Fibroblast of gingiva (primary cell): ENCODE measurements around the gene LYPLA2.

Experiments
- DNase-seq: peaks from one replicate; pipeline ENCODE4 v3.0.0-alpha.2; 2011; ENCODE audit warnings: low read depth

LYPLA2 gene

DNA sequence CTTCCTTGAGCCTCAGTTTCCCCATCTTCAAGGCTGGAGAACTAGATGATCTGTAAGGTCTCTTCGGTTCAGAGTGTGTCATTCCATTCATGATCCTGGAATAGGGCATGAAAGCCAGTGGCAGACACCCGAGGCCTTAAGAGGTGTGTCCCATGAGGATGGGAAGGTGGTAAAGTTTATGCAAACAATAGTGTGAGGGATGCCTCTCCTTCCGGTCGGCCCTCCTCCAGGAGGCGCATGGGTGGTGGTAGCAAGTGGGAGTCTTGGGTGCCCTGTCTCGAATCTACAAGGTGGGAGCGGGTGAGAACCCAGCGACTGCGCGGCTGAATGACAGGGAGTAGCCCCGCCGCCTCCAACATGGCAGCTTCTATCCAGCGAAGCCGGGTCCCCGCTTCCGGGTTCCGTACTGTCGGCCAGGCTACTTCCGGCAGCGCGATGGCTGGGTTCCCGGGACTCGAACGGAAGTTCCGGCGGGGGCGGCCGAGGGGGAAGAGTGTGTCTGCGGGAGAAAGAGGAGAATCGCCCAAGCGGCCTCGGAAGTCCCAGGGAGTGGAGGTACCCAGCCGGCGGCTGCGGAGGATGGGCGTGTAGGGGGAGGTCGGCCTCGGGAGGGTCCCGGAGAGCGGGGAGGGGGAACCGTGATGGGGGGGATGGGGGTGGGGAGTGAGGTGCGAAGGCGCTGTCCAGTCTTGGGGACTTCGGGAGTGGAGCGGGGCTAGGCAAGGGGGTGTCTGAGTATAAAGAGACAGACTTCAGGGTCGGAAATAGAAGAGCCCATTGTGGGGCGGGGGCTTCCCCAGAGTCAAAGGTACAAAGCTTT, at the start of gene LYPLA2:
LYPLA2 (plus strand) TSS at position 450 of the 820 bp plus-strand sequence. CDS start 1,538 bp downstream, outside the sequence.
- peak; percentile 88 for DNase-seq

DNA sequence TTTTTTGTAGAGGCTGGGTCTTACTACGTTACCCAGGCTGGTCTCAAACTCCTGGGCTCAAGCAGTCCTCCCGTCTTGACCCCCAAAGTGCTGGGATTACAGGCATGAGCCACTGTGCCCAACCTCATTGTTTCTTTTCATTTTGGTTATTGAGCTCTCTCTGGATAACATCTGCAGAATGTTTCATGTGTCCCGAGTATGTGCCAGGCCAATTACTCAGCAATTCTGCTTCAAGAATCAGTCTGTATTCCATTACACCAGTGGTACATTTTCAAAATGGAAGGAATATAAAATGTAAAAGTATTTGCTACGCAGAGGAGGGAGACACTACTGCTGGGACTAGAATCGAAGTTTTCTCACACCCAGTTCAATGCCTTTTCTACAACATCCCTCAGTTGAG, 49.3 kb upstream of the LYPLA2 start:
- peak; percentile 57 for DNase-seq

DNA sequence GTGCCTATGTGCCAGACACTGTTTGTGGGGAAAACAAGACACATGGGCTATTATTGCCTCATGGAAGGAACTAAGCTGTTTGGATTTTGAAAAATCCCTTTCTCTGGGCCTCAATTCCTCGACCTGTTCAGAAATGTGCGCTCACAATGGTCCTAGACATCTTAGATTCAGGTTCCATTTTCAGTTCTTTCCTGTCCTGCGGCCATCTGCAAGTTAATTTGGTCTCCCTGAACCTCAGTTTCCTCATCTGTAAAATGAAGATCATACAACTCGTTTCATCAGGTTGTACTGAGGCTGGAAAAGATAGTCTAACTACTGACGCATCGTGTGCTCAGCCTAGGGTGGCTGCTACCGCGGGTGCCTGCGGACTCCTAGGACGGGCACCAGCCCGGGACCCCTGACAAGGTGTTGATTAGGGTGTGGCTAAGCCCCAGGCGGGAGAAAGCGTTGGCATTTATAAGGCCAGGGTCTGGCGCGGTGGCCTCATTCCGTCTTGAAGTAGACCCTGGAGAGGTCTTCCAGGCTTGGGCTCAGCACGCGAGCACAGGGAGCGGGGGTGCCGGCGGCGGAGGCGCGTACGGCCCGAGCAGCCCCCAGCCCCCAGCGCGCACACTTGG, 48.2 kb upstream of the LYPLA2 start:
- no peak for DNase-seq

- peak; percentile 64 for DNase-seq
Measured at GRCh38 chr1:23743287-23744152, 47.4 kb upstream of the LYPLA2 start, which contains the start of gene ELOA. Gene ELOA (plus strand): TSS chr1:23743471. CDS start chr1:23743504, 33 bp downstream.

- DNase-seq, result peak; percentile 45
Measured at GRCh38 chr1:23745515-23745914, 45.4 kb upstream of the LYPLA2 start.

DNA sequence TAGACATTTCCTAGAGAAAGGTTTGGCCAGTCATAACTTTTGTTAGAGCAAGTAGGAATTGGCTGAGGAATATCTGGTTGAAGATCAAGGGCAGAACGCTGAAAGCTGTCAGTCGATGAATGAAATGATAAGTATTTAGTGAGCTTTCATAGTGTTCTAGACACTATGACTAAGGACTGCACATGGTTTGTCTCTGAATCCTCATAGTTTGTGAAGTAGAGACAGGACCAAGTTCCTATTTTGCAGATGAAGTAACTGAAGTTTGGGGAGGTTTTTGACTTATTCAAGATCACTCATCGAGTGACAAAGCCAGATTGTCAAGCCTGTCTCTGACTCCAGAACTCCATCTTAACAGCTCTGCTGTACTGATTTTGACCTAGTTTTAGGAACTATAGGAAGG, 42.9 kb upstream of the LYPLA2 start:
- DNase-seq, result no peak

DNA sequence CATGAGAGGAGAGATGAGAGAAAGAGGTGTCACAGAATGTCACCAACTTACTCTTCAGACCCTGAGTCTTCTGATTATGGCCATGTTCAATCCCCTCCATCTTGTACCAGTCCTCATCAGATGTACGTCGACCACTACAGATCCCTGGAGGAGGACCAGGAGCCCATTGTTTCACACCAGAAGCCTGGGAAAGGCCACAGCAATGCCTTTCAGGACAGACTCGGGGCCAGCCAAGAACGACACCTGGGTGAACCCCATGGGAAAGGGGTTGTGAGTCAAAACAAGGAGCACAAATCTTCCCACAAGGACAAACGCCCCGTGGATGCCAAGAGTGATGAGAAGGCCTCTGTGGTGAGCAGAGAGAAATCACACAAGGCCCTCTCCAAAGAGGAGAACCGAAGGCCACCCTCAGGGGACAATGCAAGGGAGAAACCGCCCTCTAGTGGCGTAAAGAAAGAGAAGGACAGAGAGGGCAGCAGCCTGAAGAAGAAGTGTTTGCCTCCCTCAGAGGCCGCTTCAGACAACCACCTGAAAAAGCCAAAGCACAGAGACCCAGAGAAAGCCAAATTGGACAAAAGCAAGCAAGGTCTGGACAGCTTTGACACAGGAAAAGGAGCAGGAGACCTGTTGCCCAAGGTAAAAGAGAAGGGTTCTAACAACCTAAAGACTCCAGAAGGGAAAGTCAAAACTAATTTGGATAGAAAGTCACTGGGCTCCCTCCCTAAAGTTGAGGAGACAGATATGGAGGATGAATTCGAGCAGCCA, 39.7 kb upstream of the LYPLA2 start:
- peak; percentile 62 for DNase-seq

GRCh38 chr1:23751815-23752200, 39.1 kb upstream of the LYPLA2 start:
- DNase-seq, result no peak

- no peak for DNase-seq
Measured at GRCh38 chr1:23752909-23753308, 38.0 kb upstream of the LYPLA2 start.

DNA sequence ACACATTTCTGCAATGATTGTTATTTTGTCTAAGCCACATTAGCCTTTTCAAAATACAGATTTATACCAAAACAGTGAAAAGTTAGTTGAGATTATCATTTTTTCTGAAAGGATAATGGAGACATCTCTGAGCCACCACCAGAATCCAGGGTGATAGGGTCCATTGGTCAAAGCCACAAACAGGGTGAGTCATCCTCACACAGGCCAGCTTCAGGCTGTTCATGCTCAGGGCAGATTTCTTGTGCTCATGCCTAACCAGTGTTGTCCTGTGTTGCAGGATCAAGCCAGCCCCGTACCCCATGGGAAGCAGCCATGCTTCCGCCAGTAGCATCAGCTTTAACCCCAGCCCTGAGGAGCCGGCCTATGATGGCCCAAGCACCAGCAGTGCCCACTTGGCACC, 34.3 kb upstream of the LYPLA2 start:
- DNase-seq, result no peak

DNA sequence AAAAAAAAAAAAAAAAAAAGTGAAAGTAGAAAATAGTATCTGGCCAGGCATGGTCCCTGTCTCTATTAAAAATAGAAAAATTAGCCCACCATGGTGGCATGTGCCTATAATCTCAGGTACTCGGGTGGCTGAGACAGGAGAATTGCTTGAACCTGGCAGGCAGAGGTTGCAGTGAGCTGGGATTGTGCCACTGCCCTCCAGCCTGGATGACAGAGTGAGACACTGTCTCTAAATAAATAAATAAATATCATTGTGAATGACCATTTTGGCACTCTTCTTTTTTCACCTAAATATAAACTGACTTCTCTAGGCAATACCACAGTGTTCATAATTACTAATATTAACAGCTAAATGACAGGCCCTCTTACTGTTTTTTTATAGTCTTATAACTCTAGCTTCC, 33.1 kb upstream of the LYPLA2 start:
- no peak for DNase-seq

DNA sequence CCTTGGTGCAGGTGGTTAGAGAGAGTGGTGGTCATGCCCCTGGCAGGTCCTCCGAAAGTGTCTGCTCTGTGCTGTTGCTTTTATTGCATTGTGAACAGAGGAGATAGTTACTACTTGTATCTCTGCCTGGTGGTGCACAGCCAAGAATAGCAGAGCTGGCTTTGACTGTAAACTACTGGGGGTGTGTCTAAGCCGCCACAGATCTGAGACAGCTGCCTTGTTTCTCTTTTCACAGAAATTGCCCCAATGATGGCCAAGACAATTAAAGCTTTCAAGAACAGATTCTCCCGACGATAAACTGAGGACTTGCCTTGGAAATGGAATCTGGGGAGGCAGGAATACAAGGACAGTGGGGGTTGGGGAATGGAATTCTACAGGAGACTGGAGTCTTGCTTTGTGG, 31.7 kb upstream of the LYPLA2 start:
- DNase-seq, result peak; percentile 32

- DNase-seq, result peak; percentile 83
Measured at GRCh38 chr1:23763041-23763577, 27.8 kb upstream of the LYPLA2 start.

GRCh38 chr1:23768733-23769132, 22.2 kb upstream of the LYPLA2 start:
- DNase-seq, result no peak

DNA sequence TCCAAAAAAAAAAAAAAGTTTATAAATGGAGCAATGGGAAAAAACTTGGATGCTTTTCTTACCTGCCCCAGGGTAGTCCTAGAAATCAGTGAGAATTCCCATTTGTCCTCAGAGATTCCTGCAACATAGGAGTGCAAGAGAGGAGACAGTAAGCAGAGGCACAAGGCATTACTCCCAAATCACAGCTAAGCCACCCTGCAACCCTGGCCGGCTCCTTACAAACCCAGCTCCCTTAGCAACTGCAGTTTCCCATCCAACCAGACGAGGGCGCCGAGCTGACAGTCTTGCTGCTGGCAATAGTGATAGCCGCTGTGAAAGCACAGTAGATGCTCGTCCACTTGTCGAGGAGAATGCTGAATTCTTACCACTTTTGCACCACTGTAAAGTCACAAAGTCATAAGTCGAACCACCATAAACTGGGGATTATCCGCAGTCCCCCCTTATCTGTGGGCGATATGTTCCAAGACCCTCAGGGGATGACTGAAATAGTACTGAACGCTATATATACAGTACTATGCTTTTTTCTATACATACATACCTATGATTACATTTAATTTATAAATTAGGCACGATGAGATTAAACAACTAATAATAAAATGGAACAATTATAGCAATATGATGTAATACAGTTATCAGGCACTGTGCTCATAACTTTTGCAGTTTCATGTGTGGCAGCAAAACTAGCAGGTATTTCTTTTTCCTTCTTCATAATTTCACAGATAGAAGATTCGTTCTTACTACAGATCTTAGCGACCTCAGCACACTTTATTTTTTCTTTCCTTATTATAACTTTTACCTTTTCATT, 18.7 kb upstream of the LYPLA2 start:
- DNase-seq, result peak; percentile 75

GRCh38 chr1:23772854-23773242, 18.1 kb upstream of the LYPLA2 start:
- no peak for DNase-seq

DNA sequence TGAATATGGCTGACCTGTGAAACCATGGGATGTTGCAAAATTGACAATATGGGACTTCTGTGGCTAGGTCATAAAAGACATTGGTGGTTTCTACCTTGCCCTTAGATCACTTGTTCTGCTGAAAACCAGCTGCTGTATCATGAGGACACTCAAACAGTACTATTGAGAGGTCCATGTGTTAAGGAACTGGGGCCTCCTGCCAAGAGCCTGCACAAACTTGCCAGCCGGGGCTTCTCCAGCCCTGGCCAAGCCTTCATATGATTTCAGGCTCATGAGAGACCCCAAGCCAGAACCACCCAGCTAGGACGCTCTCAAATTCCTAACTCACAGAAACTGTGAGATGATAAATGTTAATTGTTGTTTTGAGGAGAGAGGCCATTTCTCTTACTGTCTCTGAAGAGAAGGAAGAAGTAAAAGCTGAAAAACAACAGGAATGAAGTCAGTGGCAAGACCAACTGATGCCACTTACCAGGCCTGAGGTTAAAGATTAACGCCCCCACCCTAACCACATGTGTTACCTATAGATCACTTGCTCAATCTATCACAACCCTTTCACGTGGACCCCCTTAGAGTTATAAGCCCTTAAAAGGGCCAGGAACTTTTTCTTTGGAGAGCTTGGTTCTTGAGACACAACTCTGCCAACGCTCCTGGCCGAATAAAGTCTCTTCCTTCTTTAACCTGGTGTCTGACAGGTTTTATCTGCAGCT, 16.6 kb upstream of the LYPLA2 start:
- no peak for DNase-seq

- no peak for DNase-seq
Measured at GRCh38 chr1:23776217-23776616, 14.7 kb upstream of the LYPLA2 start.

- peak; percentile 76 for DNase-seq
Measured at GRCh38 chr1:23777979-23778814, 12.7 kb upstream of the LYPLA2 start, which contains the start of gene PITHD1. Gene PITHD1 (plus strand): TSS chr1:23778418. CDS start chr1:23778516, 98 bp downstream.
